ENCODE results near the gene PLXNA2.
A peak's percentile ranks its signal among the peaks of the same experiment; 100 is the strongest.

PLXNA2 gene

DNA sequence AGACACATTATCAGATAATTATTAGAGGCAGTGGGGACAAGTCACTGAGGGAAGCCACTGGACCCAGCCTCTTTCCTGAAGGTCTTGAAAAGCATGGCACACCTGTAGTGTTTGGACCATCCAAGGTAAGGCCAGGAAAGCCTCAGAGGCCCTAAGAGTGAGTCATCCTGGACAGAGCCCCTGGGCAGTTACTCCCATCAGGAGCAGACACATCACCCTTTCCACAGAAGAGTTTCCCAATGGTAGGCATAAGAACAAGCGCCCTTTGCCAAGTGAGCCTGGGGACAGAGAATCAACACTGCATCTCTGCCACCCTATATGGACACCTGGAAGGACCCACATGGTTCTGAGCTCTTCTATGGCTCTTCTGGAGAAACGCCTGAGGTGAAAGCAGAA, 136.0 kb downstream of the PLXNA2 start:
- no peak for DNase-seq

DNA sequence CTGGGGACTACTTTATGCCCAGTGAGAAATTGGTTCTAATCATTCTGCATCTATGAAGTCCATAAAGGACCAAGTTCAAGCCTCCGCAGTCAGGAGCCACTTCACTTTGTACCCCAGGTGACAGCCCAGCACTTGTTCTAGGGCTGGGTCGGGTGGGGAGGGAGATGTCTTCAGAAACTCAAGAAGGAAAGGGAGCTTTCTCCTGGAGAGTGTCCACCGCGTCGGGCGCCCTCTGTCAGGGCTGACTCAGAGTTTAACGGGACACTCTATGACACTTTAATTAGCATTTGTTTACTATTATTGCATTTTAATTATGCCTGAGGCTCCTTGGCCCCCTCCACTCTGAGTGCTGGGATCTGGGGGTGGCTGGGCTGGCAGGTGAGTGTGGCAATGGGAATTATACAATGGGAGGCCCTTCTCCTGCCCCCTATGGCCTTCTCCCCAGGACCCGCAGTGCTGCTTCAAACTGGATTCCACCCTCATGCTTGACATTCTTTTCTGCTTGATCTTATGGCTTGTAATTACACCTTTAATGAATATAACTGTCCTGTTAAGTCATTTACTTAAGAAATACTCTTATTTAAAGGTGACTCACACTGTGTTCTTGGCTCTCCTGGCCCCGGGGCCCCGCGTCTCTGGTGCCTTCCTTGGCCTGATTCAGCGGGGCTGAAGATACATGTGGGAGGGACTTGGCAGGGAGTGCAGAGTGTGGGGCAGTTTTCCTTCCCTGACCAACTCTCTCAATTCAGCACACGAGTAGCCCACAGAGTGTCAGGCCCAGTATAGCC, 136.6 kb downstream of the PLXNA2 start:
- no peak for DNase-seq

GRCh38 chr1:208106218-208106617, 138.0 kb downstream of the PLXNA2 start:
- DNase-seq, result no peak

GRCh38 chr1:208105756-208106155, 138.4 kb downstream of the PLXNA2 start:
- no peak for DNase-seq

- no peak for DNase-seq
Observed at GRCh38 chr1:208103597-208104513, 140.3 kb downstream of the PLXNA2 start.

- DNase-seq, result no peak
Observed at GRCh38 chr1:208101661-208102431, 142.3 kb downstream of the PLXNA2 start.

DNA sequence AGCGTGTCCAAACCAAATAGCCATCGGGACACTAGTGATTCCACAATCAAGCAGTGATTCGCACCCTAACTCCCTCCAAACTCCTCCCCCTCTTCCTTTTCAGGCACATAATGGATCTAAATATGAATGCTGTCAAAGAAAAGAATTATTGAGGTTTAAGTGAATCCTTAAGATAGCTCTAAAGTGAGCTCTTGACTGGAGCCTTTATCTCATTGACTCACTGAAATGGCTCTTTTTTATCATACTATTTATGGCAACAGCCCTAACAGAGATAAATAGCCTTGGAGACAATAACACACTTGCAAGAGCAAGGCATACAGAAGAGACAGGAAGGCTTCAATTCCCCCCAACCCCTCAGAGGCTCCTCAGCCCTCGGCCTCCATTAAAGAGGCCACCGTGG, 143.3 kb downstream of the PLXNA2 start:
- no peak for DNase-seq

- DNase-seq, result no peak
Observed at GRCh38 chr1:208100106-208100505, 144.1 kb downstream of the PLXNA2 start.

DNA sequence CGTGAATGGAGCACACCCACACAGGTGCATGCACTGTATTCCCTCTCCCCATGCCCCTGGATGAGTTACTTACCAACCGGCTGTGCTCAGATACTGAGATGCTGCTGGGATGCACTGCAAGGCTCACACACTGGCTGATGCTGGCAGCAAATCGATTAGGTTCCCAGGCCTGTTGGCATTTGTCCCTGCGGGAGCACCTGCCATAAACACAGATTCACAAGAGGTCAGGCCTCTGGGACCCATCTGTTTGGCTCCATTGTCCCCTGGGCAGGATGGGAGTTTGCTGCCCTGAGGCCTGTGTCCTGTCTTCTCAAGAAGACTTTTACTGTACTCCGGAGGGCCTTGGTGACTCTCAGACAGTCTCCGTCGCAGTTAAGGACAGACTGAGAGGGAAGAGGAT, 145.4 kb downstream of the PLXNA2 start:
- DNase-seq, result no peak

DNA sequence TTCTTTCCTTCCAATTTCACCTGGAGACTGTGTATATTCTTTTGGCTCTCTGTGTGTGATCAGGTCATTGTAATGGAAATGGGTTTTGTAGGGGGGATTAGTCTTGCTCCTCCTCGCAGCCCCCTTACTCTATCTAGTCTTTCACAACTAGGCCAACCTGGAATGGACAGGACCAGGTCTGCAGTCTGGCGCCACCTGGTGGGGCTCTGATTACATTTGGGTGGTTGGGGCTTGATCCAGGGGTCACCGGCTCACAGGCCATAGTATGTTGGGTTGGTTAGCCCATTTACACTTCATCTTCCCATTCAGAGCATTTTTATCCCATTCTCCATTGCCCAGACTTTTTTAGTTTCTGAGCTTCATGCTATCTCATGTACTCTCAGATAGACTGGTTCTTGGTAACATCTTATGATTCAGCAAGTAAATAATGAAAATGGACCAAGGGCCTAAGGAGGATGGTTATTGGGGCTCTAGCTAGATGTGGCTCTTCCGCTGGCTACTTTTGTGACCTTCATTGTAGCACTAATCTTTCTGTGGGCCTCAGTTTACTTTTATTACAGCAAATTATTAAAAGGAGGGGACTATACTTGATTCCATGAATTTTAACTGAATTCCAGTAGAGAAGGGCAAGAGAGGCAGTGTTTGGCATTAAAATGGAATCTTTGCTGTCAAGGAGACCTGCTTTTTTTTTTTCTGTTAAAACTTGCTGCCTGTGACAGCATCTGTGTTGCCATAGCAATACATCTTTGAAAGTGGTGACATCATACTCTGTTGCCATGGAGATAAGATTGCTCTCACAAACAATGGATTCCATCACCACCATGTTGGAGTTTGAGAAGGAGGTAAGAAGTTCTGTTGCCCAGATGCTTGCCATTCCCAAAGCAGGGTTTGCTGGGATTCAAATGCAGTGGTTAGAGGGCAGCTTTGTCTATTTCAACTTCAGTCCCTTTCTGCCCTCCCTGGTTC, 150.1 kb downstream of the PLXNA2 start:
- DNase-seq, result peak; percentile 42 to 51

DNA sequence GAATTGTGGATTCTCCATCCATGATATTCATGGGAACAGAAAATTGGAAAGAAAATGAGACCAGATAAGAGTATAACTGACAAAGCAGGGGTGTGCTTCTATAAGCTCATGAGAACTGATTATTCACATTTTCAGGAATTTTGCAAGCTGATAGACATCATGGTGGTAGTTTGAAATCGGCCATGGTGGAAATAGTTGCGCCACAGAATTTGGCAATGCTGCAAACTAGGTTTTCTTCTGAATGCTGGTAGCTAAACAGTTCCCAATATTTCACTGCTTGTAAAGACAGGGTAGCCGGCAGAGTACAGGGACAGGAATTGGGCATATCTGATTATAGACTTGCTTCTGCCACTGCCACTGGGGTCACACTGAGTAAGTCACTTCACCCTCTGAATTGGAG, 151.1 kb downstream of the PLXNA2 start:
- no peak for DNase-seq

- no peak for DNase-seq
Observed at GRCh38 chr1:208090388-208091301, 153.5 kb downstream of the PLXNA2 start.

DNA sequence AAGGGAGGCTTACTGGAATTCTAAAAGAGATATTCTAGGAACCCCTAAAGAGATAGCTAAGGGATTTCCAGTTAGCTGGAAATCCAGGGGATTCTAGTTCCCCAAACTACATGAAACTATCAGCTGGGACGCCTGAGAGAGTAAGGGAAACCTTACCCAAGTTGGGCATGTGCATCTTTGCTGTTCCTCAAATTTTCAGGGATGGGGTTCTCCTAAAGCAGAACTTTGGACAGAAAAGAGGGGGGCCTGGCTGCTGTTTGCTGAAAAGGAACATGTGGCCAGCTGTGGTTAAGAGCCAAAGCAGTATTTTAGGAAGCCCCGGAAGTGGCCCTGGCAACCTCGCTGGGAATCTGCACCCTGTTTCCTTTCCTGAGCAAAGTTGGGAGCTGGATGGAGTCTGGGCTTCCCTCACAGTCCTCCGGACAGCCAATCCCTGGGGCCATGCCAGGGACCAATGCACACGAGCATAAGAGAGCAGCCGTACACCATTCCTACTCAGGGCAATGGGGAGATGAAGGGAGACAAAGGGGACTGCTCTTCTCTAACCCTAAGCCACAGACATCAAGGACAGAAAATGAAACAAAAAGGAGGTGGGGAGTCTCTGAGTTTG, 154.3 kb downstream of the PLXNA2 start:
- no peak for DNase-seq

- DNase-seq, result no peak
Observed at GRCh38 chr1:208089149-208089548, 155.0 kb downstream of the PLXNA2 start.

GRCh38 chr1:208088319-208088718, 155.9 kb downstream of the PLXNA2 start:
- DNase-seq, result no peak

- no peak for DNase-seq
Observed at GRCh38 chr1:208085655-208086515, 158.3 kb downstream of the PLXNA2 start.

GRCh38 chr1:208084764-208085163, 159.4 kb downstream of the PLXNA2 start:
- no peak for DNase-seq

DNA sequence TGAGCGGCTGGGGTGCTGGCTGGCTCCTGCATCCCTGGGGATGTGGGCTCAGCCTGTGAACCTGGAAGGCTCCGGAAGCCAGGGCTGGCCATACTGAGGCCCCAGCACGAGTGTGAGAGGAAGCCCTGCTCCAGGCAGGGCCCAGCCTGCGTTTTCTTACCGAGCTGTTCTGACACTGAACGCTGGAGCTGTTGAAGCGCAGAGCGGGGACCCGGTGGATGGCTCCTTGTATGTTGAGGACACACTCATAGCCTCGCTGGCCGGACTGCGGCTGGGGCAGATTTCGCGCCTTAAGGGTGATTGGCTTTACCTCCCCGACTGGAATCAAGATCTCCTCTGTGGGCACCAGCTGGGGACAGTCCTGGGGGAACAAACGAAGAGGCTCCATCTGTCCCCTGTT, 160.0 kb downstream of the PLXNA2 start:
- no peak for DNase-seq

DNA sequence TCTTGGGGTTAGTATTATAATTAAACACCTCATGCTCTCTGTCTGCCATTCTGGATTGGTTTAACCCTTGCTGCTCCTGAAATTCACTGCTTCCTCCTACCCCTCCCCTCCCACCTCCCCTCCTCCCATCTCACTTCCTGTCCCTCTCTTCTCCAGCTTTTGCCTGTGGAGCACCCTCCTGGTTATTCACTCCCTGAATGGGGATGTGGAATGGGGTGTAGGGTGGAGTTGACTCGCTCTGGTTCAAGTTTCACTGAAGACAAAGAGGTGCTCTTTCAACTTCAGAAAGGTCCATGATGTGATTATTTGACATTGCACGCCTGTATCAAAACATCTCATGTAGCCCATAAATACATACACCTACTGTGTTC, 160.5 kb downstream of the PLXNA2 start:
- no peak for DNase-seq
